Esophagus muscularis mucosa (tissue), 4 donors: ENCODE data around the gene CD7. TPM values are rescaled to one million over a fixed set of nuclear protein-coding genes. Genes with fewer than 3 reads are reported as not detected.
A peak's percentile ranks its signal among the peaks of the same experiment; 100 is the strongest.

Experiments
- DNase-seq: peaks from one replicate; pipeline ENCODE4 v3.0.0-alpha.2; 2017; ENCODE audit errors: extremely low spot score
- H3K27ac ChIP-seq, 4 donors: fragments of 200-600 bp; sonication (generic); replicated peaks in 1 of 4; 1 replicate in 3 of 4; 2 replicates in 1 of 4; pipeline ENCODE4 v1.5.1; 2016 to 2019; ENCODE audit warnings: mild to moderate bottlenecking in 1 of 4
- H3K27me3 ChIP-seq, 4 donors: fragments of 200-600 bp; sonication (generic); one replicate each; pipeline versions ENCODE4 v1.5.1 to v1.6.0; 2016 to 2019
- H3K36me3 ChIP-seq, 4 donors: fragments of 200-600 bp; sonication (generic); one replicate each; pipeline ENCODE4 v1.5.1; 2016 to 2019
- H3K4me1 ChIP-seq, 4 donors: fragments of 200-600 bp; sonication (generic); one replicate each; pipeline ENCODE4 v1.5.1; 2016 to 2019
- H3K4me3 ChIP-seq, 4 donors: fragments of 200-600 bp; sonication (generic); 1 replicate in 2 of 4; 2 replicates in 2 of 4; pipeline ENCODE4 v1.5.1; 2016 to 2019; ENCODE audit warnings: mild to moderate bottlenecking in 4 of 4, moderate library complexity in 1 of 4
- H3K9me3 ChIP-seq, 4 donors: fragments of 200-600 bp; sonication (generic); 1 replicate in 3 of 4; 2 replicates in 1 of 4; pipeline ENCODE4 v1.5.1; 2016 to 2019
- CTCF ChIP-seq, 3 experiments: fragments of 200-600 bp in 2 of 3; fragments of 450-650 bp in 1 of 3; sonication (generic) in 2 of 3; IDR thresholded peaks; one replicate each; pipeline ENCODE4 v1.5.1; 2017 to 2019; ENCODE audit warnings: antibody characterized with exemption in 3 of 3, mild to moderate bottlenecking in 2 of 3, moderate library complexity in 1 of 3
- EP300 ChIP-seq: sonication (generic); formaldehyde crosslinking; IDR thresholded peaks from one replicate; pipeline ENCODE4 v1.6.1; 2017; ENCODE audit warnings: antibody characterized with exemption
- POLR2A ChIP-seq: fragments of 450-650 bp; IDR thresholded peaks from one replicate; pipeline ENCODE4 v1.6.1; 2017; ENCODE audit warnings: antibody characterized with exemption, moderate library complexity, mild to moderate bottlenecking, low read depth
- POLR2AphosphoS5 ChIP-seq, 2 donors: sonication (generic); formaldehyde crosslinking; IDR thresholded peaks; one replicate each; pipeline ENCODE4 v1.6.1; 2017; ENCODE audit warnings: antibody characterized with exemption in 2 of 2
- WGBS: methylation state at CpG from one replicate; pipeline ENCODE4 v1.1.5; 2018; 5-methylcytosine and 5-hydroxymethylcytosine counted together
- intact Hi-C: fragments of 100-400 bp; cut with DNase I; formaldehyde crosslinking; loops from one replicate; pipeline ENCODE4 v1.15.1; 2023
- total RNA-seq, 4 donors: library from RNA; depleted of rRNA; stranded (reverse); fragments of >200 nt; gene quantifications; one replicate each; pipeline versions ENCODE4 v1.1.0 to v1.2.1, GENCODE V29; 2016

CD7 gene
- total RNA-seq, 4 donors from 2014 or later: 0.91 to 5.7 (median 2.0) TPM; not detected in 1

GRCh38 chr17:82354804-82355308, 37.4 kb upstream of the CD7 start:
- 83% methylated on average over 7 of the region's 7 CpGs for WGBS
- Histone ChIP-seq H3K27ac (no peak overlapping the region), H3K27me3 (peaks cover 0 to 43% (median 5%) of the 10 kb centered on the region in 4 donors), H3K9me3 (no peaks in the 10 kb centered on the region), H3K36me3 (no peaks in the 10 kb centered on the region), H3K4me3 (no peak overlapping the region), H3K4me1 (peaks cover 3 to 23% (median 19%) of the 10 kb centered on the region in 4 donors)
- intact Hi-C loops: loop anchor here (5.0 kb wide), 2 partner anchors 197 to 422 kb away; no protein-coding TSS in a partner anchor
- no peak for DNase-seq
- TF ChIP-seq EP300: no peak

- TF ChIP-seq EP300 (no peak), POLR2A (no peak)
- no peak overlapping the region for H3K27ac ChIP-seq
- intact Hi-C loops: loop anchor here (2.0 to 5.0 kb wide), 3 partner anchors 61 to 424 kb away; no protein-coding TSS in a partner anchor
- peaks cover 0 to 31% (median 0%) of the 10 kb centered on the region in 4 donors for H3K27me3 ChIP-seq
- no peak for DNase-seq
- H3K4me1 ChIP-seq: peaks cover 6 to 23% (median 17%) of the 10 kb centered on the region in 4 donors
- no peak overlapping the region for H3K4me3 ChIP-seq
- WGBS: 90% methylated on average over 8 of the region's 8 CpGs
- H3K9me3 ChIP-seq: no peaks in the 10 kb centered on the region
- H3K36me3 ChIP-seq: no peaks in the 10 kb centered on the region
These were observed 36.1 kb upstream of the CD7 start for GRCh38 chr17:82353484-82353883.

GRCh38 chr17:82351713-82352488, 34.5 kb upstream of the CD7 start:
- no peaks in the 10 kb centered on the region for H3K36me3 ChIP-seq
- WGBS: 54% methylated on average over 15 of the region's 26 CpGs
- TF ChIP-seq POLR2A (no peak), EP300 (no peak), POLR2AphosphoS5 (IDR thresholded peaks at IDR 0.05) (peak in 1 of 2 donors; percentile 60), CTCF (IDR thresholded peaks at IDR 0.05) (peak; percentile 91 to 95 (median 94))
- peaks cover 6 to 23% (median 17%) of the 10 kb centered on the region in 4 donors for H3K4me1 ChIP-seq
- H3K4me3 ChIP-seq: no peak overlapping the region
- peak; percentile 96 for DNase-seq
- H3K27ac ChIP-seq: no peak overlapping the region
- intact Hi-C loops: loop anchor here (2.0 to 5.0 kb wide), 3 partner anchors 63 to 425 kb away; no protein-coding TSS in a partner anchor
- H3K9me3 ChIP-seq: no peaks in the 10 kb centered on the region
- H3K27me3 ChIP-seq: peaks cover 0 to 27% (median 0%) of the 10 kb centered on the region in 4 donors

GRCh38 chr17:82351254-82351712, 33.9 kb upstream of the CD7 start:
- 62% methylated on average over 21 of the region's 21 CpGs for WGBS

More at GRCh38 chr17:82351254-82351712, 33.9 kb upstream of the CD7 start:
- H3K27ac ChIP-seq: no peak overlapping the region
- intact Hi-C loops: loop anchor here (5.0 kb wide), 2 partner anchors 201 to 426 kb away; no protein-coding TSS in a partner anchor
- peaks cover 6 to 19% (median 15%) of the 10 kb centered on the region in 4 donors for H3K4me1 ChIP-seq
- peaks cover 0 to 23% (median 0%) of the 10 kb centered on the region in 4 donors for H3K27me3 ChIP-seq
- no peak for TF ChIP-seq POLR2A
- no peak for TF ChIP-seq EP300
- TF ChIP-seq POLR2AphosphoS5 (IDR thresholded peaks at IDR 0.05): no peak
- TF ChIP-seq CTCF (IDR thresholded peaks at IDR 0.05): no peak
- no peak for DNase-seq
- no peak overlapping the region for H3K4me3 ChIP-seq
- no peaks in the 10 kb centered on the region for H3K36me3 ChIP-seq
- H3K9me3 ChIP-seq: no peaks in the 10 kb centered on the region
